ENCODE measurements around the gene CD72. TPM values are rescaled to one million over a fixed set of nuclear protein-coding genes. Genes with fewer than 3 reads are reported as not detected.
"Not testable (repeated sequence)": the region's sequence is repeated elsewhere in the genome, so short reads cannot be mapped to it uniquely, and the experiment has no call there.

The CD72 gene
- total RNA-seq, 1 experiment from 2014 or later, result not detected

DNA sequence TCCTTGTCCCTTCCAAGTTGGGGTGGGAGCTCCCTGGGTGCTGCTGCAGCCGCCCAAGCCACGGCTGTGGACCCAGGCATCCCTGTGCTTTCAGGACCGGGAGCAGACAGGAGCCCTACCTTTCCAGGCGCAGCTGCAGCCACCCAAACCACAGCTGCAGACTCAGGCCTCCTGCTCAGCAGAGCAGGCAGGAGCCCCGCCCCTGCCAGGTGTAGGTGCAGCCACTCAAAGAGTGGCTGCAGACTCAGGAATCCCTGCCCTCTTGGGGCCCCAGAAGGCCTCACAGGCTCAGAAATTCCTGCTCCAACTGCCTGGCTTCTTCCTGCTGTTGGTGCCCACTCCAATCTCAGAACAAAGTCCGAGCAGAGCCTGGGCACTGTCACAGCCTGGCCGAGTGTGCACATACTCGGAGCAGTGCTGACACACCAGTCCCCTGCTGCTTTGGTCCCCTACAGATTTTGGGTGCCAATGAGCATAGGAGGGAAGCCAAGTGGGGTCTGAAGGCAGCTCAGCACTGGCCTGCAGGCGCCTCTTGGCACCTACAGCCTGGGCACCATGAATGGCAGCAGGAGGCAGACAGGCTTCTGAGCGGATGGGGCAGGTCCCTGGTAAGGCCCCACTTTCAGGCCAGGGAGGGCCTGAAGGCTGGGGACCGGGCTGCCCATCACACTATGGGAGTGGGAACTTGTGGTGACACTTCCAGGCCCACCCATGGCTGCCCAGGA, 19.2 kb downstream of the CD72 start:
- no peak for DNase-seq (ENCODE audit: extremely low read depth, low read depth)

DNA sequence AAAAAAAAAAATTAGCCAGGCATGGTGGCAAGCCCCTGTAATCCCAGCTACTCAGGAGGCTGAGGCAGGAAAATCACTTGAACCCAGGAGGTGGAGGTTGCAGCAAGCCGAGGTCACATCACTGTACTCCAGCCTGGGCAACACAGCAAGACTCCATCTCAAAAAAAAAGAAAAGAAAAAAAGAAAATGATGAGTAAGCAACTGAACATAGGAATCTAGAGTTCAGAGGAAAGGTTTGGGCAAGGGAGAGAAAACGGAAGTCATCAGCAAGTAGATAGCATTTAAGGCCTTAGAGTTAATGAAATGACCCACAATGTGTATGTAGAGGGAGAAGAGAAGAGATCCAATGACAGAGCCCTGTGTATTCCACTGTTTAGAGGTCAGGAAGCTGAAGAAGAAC, 21.3 kb downstream of the CD72 start:
- not testable (repeated sequence) for DNase-seq (ENCODE audit: extremely low read depth, low read depth)

DNA sequence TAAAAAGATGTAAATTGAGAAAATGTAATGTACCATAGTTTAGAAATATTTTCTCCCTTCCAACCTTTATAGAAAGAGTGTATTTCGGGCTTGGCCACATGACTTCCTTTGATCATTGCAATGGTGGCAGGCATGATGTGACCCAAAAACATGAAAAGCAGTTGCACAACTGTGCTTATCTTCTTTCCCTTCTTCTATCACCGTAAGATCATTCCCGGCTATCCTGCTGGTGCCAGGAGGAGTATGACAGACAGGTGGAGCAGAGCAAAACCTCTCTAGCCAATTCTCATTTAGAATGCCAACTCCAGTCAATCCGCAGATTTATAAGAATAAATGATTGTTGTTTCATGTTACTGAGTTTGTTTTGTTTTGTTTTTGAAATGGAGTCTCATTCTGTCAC, 23.7 kb downstream of the CD72 start:
- no peak for DNase-seq (ENCODE audit: extremely low read depth, low read depth)

DNA sequence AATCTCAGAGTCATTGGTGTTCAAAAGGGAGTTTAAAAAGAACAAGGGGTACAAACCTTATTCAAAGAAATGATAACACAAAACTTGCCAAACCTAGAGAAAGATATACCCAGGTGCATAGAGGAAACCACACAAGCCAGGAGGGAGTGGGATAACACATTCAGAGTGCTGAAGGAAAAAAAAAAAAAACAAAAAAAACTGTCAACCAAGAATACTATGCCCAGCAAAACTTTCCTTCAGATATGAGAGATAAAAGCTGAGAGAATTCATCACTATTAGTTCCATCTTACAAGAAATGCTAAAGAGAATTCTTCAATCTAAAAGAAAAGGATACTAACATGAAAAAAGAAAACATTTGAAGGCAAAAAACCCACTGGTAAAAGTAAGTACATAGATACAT, 24.6 kb downstream of the CD72 start:
- no peak for DNase-seq (ENCODE audit: extremely low read depth, low read depth)

DNA sequence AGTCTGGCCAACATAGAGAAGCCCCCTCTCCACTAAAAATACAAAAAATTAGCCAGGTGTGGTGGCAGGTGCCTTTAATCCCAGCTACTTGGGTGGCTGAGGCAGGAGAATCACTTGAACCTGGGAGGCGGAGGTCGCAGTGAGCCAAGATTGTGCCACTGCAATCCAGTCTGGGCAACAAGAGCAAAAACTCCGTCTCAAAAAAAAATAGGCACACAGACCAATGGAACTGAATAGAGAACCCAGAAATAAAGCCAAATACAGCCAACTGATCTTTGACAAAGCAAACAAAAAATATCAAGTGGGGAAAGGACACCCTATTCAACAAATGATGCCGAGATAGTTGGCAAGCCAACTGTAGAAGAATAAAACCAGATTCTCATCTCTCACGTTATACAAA, 29.7 kb downstream of the CD72 start:
- DNase-seq (ENCODE audit: extremely low read depth, low read depth), result not testable (repeated sequence)

DNA sequence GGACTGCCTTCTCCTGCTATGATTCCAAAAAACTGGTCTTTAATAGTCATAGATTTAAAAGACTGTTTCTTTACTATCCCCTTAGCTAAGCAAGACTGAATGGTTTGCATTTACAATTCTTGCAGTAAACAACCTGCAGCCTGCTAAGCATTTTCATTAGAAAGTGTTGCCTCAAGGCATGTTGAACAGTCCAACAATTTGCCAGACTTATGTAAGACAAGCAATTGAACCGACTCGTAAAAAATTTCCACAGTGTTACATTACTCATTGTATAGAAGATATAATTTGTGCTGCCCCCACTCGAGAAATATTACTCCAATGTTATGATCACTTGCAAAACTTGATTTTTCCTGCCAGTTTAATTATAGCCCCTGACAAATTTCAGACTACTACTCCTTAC, 33.5 kb downstream of the CD72 start:
- not testable (repeated sequence) for DNase-seq (ENCODE audit: extremely low read depth, low read depth)

DNA sequence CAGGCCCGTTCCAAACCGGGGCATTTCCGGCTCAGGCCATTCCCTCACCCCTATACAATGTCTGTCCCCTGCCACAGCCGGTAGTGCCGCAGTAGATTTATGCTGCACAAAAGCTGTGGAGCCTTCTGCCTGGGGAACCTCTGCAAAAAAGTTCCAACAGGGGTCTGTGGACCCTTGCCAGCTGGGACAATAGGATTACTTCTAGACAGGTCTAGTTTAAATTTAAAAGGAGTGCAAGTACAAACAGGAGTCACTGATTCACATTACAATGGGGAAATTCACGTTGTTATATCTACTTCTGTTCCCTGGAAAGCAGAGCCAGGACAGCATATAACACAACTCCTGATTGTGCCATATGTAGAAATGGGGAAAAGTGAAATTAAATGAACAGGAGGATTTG, 34.7 kb downstream of the CD72 start:
- not testable (repeated sequence) for DNase-seq (ENCODE audit: extremely low read depth, low read depth)

DNA sequence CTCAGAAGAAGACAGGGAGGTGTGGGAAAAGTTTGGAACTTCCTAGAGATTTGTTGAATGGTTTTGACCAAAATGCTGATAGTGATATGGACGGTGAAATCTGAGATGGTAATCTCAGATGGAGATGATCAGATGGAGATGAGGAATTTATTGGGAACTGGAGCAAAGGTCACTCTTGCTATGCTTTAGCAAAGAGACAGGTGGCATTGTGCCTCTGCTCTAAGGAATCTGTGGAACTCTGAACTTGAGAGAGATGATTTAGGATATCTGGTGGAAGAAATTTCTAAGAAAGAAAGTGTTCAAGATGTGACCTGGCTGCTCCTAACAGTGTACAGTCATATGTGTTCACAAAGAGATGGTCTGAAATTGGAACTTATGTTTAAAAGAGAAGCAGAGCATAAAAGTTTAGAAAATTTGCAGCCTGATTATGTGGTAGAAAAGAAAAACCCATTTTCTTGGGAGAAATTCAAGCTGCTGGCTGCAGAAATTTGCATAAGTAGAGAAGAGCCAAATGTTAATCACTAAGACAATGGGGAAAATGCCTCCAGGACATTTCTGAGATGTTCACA, 38.5 kb downstream of the CD72 start:
- DNase-seq (ENCODE audit: extremely low read depth, low read depth), result not testable (repeated sequence)

DNA sequence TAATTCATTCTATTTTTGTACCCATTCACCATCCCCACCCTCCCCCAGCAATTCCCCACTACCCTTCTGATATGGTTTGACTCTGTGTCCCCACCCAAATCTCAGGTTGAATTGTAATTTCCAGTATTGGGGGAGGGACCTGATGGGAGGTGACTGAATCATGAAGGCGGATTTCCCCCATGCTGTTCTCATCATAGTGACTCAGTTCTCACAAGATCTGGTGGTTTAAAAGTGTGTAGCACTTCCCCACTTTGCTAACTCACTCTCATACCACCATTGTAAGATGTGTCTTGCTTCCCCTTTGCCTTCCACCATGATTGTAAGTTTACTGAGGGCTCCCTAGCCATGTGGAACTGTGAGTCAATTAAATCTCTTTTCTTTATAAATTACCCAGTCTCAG, 39.1 kb downstream of the CD72 start:
- DNase-seq (ENCODE audit: extremely low read depth, low read depth), result no peak

DNA sequence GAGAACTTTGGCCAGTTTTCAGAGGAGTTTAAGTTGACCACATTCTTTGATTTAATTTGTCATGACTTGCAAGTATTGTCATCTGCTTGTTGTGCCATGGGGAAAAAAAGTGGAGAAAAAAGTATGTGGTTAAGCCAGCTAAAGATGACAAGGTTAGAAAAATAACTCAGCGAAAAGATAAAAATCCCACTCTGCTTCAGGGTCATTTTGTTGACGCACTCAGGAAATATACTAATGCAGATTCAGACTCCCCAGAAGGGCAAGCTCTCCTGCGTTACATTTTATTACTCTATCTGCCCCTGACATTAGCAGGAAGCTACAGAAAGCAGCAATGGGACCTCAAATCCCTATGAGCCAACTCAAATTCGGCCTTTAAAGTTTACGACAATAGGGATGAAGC, 40.7 kb downstream of the CD72 start:
- no peak for DNase-seq (ENCODE audit: extremely low read depth, low read depth)

DNA sequence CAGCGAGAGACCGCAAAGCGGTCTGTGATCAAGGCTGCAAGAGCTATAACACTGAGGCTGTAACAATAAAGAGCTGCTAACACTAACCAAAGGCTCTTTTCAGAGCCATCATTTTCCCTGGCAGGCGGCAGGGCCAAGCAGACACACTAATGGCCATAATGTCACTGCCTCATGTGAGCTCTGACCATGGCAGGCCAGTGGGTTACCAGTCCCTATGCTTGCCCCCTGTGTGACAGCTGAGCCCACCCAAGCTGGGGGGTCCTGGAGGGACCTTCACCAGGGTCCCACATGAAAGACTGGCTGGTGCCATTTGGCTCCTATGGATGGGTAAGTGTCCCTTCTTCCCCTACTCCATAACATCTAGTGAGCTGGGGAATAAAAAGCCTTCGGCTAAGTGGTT, 42.7 kb downstream of the CD72 start:
- DNase-seq (ENCODE audit: extremely low read depth, low read depth), result no peak

DNA sequence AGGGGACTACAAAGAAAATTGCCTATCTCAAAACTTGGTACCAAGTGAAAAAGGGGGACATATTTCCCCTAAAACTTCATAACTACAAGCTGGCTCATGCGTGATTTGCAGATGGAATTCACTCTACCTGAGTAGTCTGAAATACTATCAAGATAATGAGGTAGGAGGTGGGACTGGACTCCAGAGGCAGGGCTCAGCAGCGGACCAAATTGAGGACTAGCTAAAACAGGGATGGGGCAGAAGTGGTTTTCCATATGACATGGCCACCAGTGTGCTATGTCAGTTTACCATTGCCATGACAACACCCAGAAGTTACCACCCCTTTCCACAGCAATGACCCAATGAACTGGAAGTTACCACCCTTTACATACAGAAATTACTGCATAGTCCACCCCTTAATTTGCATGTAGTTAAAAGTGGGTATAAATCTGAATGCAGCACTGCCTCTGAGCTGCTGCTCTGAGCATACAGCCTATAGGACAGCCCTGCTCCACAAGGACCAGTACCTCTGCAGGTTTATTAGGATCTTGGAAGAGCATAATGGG, 43.6 kb downstream of the CD72 start:
- no peak for DNase-seq (ENCODE audit: extremely low read depth, low read depth)

DNA sequence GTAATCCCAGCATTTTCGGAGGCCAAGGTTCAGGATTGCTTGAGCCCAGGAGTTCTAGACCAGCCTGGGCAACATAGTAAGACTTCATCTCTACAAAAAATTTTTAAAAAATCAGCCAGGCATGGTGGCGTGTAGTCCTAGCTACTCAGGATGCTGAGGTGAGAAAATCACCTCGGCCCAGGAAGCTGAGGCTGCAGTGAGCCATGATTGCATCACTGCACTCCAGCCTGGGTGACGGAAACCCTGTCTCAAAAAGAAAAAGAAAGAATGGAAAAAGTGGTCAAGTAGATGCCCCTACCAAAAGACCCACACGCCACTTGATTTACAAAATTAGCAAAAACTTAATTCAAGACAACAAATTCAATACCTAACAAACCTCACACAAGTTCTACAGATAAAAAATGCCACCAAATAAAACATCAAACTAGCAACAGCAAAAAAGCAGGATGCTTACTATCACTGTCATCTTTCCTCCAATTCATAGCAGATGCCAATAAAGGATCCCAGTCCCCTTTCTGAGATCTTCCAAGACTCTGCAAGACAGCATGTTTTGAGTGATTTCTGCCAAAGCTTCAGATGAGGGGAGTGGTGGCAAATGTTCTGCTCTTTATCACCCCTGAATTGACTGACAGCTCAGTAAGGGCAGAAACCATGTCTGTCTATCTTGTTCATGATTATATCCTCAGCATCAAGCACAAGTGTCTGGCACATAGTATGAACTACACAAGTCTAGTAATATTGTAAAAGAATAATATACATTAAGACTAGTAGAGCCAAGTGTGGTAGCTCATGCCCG, 47.3 kb downstream of the CD72 start:
- no peak for DNase-seq (ENCODE audit: extremely low read depth, low read depth)

DNA sequence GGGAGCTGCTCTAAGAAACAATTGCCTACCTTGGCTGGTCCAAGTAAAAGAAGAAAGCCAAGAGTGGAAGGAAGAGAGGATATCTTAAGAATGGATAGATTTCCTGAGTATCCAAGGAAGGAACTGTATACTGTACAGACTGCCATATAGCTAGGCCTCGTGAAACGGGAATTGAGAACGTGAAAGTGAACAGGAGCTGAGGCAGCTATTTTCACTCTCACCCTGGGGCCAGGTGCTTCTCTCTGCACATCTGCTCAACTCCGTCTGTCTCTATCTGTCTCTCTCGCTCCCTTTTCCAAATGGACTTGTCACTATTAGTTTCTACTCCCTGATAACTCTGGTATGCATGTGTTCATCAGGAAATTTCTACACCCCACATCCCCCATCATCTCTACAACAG, 49.0 kb downstream of the CD72 start:
- DNase-seq (ENCODE audit: extremely low read depth, low read depth), result no peak

DNA sequence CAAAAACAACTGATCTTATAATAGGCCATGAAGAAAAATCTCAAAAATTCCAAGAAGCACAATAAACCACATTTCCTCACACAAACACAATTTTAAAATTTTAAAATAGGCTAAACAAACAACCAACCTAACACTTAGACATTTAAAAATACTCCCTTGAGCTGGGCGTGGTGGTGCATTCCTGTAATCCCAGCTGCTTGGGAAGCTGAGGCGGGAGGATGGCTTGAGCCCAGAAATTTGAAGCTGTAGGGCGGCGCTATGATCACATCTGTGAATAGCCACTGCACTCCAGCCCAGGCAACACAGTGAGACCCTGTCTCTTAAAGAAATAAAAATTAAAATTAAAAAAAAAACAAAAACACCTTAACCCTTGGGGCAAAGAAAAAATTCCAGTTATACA, 50.0 kb downstream of the CD72 start:
- no peak for DNase-seq (ENCODE audit: extremely low read depth, low read depth)

DNA sequence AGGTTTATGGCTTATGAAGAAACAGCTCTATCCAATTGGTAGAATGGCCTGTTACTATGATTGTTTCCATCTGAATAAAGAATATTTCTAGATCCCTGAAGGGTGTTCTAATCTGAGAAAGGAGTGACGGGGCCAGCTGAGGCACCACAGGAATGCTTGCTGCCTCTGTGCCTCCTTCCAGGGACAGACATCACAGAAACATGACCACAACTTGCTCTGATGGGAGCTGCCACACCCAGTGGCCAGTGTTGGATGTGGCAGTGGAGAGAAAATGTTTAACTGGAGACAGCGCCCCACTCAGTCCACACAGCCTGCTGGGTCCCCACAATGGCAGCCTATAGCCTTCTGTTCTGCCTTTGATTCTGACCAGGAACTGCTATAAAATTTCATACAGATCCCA, 51.8 kb downstream of the CD72 start:
- DNase-seq (ENCODE audit: extremely low read depth, low read depth), result no peak

DNA sequence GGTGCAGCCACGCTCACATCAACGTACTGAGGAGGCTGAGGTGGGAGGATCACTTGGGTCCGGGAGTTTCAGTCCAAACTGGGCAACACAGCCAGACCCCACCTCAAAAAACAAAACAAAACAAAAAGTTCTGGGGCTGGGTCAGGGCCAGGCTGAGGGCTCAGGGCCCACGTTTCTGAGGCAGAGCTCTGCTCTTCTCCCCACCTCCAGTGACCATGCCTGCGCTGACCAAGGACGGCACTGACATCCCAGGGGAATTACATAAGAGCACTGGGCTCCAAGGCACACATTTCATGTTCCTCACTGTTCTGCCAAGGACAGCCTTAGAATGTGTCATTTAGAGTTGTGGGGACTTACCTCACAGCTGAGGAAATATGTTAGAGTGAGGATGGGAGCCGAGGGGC, 53.6 kb downstream of the CD72 start:
- DNase-seq (ENCODE audit: extremely low read depth, low read depth), result no peak

DNA sequence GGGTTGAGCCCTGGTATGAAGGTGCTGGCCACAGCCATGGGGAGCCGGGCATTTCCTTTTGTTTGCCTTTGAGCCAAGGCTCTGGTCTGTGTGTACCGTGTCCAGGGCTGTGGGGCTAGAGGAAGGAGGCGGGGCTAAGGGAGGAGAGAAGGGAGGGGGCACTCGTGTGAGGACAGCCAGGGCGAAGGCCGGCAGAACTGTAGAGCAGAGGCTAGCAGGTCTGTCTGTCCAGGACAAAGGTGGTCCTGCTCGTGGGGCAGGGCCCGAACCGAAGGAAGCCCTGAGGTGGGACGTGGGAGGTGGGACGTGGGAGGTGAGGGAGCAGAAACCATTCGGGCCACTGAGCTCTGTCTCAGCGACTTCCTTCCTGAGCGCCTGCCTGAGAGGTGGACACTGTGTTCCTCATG, 54.4 kb downstream of the CD72 start:
- DNase-seq (ENCODE audit: extremely low read depth, low read depth), result no peak

DNA sequence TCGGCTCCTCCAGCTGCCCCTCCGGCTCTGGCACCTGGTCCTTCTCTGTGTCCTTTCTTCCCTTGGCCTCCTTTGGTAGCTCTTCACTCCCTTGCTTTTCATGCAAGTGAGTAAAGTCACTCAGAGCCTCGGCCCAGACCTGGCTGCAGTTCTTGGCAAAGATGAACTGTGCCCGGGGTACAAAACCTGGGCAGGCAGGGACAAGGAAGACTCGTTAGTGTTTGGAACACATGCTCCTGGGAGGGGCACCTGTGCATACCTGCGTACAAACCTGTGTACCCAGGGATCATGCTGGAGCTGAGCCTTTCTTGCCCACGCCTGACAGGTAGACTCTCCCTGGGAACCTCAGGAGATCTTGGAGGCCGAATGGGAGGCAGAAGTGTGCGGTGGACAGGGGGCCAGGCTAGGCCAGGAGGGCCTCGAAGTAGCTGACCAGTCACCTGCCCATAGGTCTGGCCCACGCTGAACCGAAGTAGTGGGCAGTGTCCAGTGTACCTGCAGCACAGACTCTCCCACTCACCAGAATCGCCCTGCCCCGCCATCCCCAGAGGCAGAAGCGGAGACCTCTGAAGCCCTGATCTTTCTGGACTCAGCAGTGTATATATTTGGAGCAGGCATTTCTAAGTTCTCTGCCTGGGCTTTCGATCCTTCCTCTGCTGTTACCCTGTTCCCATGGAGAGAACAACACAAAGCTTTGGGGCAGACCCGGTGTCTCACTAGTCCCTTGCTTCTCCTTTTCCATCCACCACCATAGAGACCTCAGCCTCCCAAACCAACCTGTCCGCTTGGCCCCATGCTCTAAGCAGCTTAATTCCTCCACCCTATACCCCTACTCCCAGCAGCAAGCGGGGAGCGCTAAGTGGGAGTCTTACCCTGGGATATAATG, 55.1 kb downstream of the CD72 start:
- DNase-seq (ENCODE audit: extremely low read depth, low read depth), result no peak

DNA sequence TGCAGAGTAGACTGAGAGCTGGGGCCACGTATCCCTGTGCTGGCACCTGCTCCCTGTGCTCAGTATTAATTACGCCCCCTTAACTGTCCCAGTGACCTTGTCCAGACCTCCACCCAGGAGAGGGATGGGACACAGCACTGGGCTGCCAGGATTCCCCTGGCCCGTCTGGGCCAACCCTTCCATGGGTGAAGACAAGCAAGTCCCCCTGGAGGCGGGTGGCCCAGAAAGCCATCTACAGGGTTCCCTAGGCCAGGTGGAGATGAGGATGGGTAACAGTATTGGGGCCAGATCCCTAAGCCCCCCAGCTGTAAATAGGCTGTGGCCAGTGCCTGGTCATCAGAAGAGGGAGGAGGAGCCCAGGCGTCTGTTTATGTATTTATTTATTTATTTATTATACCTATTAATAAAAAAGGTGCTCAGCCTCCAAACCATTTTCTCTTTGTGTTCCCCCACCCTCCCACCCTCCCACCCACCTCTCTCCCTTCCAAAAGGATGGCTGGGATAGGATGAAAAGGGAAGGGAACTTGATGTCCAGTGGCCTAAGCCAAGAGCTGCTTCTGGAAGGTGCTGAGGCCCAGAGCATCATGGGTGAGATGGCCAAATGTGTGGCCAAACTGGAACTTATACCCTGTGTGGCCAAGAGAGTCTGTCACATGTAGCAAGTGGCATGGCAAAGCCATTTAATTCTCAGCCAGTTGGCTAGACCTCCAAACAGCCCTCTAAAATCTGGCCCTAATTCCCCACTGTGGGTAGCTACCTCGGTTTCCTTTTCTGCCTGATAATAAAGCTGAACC, 56.5 kb downstream of the CD72 start:
- no peak for DNase-seq (ENCODE audit: extremely low read depth, low read depth)
